Stomach (tissue), 4 donors: Measurements from ENCODE around the gene LDB2.

ENCODE experiments used
- POLR2A ChIP-seq, 4 donors: fragments of 450-650 bp; IDR thresholded peaks; one replicate each; pipeline ENCODE4 v1.6.1; 2016; ENCODE audit warnings: antibody characterized with exemption in 4 of 4, control low read depth in 2 of 4, mild to moderate bottlenecking in 1 of 4, moderate library complexity in 1 of 4
- POLR2AphosphoS5 ChIP-seq, 3 donors: sonication (generic); formaldehyde crosslinking; IDR thresholded peaks; one replicate each; pipeline ENCODE4 v1.6.1; 2016; ENCODE audit warnings: antibody characterized with exemption in 3 of 3
- TF ChIP-seq, protein P1 (sequence below), 7 experiments: fragments of 450-650 bp in 4 of 7; fragments of 200-600 bp in 3 of 7; sonication (generic) in 3 of 7; IDR thresholded peaks; one replicate each; pipeline ENCODE4 v1.5.1; 2016 to 2019; ENCODE audit warnings: antibody characterized with exemption in 7 of 7, control low read depth in 2 of 7, mild to moderate bottlenecking in 1 of 7

DNA sequence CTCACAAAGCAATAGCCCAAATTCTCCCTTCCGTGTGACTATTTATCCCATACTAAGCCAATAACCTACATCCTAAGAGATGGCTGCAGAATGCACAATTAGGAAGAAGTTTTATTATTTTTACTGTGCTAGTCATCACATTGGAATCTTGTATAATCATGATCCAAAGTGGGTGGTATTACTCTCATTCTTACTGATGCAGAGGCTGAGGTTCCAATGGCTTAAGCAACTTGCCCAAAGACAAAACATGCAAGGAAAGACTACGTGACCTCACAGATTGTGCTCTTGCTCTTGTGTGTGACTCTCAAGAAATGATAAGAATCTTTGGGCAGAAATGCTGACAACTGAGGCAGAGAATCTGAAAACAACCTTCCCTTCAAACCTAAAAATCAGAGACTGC is 212.2 kb downstream of the LDB2 start:
- TF ChIP-seq, protein P1, sequence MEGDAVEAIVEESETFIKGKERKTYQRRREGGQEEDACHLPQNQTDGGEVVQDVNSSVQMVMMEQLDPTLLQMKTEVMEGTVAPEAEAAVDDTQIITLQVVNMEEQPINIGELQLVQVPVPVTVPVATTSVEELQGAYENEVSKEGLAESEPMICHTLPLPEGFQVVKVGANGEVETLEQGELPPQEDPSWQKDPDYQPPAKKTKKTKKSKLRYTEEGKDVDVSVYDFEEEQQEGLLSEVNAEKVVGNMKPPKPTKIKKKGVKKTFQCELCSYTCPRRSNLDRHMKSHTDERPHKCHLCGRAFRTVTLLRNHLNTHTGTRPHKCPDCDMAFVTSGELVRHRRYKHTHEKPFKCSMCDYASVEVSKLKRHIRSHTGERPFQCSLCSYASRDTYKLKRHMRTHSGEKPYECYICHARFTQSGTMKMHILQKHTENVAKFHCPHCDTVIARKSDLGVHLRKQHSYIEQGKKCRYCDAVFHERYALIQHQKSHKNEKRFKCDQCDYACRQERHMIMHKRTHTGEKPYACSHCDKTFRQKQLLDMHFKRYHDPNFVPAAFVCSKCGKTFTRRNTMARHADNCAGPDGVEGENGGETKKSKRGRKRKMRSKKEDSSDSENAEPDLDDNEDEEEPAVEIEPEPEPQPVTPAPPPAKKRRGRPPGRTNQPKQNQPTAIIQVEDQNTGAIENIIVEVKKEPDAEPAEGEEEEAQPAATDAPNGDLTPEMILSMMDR (IDR thresholded peaks at IDR 0.05) = no peak
- TF ChIP-seq POLR2A (IDR thresholded peaks at IDR 0.05) = no peak
- no peak for TF ChIP-seq POLR2AphosphoS5 (IDR thresholded peaks at IDR 0.05)
